Measurements from ENCODE around the gene ADAMTS18.
"Not testable (repeated sequence)": the region's sequence is repeated elsewhere in the genome, so short reads cannot be mapped to it uniquely, and the experiment has no call there.

ADAMTS18 gene, protein sequence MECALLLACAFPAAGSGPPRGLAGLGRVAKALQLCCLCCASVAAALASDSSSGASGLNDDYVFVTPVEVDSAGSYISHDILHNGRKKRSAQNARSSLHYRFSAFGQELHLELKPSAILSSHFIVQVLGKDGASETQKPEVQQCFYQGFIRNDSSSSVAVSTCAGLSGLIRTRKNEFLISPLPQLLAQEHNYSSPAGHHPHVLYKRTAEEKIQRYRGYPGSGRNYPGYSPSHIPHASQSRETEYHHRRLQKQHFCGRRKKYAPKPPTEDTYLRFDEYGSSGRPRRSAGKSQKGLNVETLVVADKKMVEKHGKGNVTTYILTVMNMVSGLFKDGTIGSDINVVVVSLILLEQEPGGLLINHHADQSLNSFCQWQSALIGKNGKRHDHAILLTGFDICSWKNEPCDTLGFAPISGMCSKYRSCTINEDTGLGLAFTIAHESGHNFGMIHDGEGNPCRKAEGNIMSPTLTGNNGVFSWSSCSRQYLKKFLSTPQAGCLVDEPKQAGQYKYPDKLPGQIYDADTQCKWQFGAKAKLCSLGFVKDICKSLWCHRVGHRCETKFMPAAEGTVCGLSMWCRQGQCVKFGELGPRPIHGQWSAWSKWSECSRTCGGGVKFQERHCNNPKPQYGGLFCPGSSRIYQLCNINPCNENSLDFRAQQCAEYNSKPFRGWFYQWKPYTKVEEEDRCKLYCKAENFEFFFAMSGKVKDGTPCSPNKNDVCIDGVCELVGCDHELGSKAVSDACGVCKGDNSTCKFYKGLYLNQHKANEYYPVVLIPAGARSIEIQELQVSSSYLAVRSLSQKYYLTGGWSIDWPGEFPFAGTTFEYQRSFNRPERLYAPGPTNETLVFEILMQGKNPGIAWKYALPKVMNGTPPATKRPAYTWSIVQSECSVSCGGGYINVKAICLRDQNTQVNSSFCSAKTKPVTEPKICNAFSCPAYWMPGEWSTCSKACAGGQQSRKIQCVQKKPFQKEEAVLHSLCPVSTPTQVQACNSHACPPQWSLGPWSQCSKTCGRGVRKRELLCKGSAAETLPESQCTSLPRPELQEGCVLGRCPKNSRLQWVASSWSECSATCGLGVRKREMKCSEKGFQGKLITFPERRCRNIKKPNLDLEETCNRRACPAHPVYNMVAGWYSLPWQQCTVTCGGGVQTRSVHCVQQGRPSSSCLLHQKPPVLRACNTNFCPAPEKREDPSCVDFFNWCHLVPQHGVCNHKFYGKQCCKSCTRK (N-terminal part only)

DNA sequence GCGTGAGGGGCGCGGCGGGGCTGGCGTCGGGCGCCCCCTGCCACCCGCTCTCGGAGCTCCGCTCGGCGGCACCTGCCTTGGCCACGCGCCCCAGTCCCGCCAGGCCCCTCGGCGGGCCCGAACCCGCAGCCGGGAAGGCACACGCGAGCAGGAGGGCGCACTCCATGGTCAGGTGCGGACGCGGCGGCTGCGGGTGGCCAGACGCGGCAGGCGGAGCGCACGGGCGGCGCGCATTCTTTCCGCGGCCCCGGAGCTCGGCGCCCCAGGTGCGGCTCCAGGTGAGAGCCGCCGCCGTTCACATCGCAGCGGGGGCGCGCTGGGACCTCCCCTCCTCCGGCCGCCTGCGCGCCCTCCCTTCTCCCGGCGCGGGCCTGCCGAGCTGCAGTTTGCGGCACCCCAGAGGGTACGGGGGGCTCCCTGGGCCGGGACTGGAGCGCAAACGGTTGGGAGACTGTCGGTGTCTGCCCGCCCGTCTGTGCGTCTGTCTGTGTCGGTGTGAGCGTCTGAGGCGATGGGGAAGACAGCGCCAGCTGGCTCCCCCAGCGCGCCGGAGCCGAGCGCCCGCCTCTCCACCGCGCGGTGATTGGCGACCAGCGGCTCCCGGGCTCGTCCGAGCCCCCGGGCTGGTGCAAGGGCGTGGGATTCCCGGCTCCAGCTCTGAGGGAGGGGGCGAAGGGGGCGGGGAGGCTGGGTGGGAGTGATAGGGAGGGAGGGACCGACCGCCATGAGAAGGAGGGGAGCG is at the start of gene ADAMTS18:
ADAMTS18 (minus strand) TSS at position 505 of the 742 bp plus-strand sequence; CDS start at position 166, 339 bp downstream.
- DNase-seq (ENCODE audit: low read depth in 4 of 4, low spot score in 1 of 4) = no peak

DNA sequence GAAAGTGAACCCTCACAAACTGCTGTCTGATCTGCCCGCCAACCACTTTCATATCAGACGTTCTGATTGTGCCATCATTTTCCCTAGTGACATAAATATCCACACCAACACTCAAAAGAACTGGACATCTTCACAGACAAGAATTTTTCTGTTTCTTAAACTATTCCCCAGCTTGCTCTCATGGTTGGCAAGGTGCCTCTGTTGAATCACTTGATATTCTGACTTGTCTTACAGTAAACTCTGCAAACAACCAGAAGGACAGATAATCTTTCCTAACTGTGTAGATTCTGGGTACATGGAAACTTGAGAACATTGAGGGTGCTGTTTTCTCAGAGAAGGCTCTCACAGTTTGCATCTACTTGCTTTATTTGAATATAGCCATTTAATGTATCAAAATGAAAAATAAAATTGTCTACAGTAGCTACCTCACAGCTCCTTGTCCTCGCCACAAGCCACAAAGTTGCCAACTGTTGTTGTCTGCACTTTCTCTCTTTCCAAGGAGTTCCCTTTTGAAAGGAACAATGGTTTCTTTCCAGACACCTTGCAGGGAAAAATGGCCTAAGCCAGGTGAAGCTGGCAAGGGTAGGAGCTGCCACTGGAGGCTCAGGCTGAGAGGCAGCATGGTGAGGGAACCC is 46.0 kb upstream of the ADAMTS18 start:
- no peak for DNase-seq (ENCODE audit: low read depth in 4 of 4, low spot score in 1 of 4)

DNA sequence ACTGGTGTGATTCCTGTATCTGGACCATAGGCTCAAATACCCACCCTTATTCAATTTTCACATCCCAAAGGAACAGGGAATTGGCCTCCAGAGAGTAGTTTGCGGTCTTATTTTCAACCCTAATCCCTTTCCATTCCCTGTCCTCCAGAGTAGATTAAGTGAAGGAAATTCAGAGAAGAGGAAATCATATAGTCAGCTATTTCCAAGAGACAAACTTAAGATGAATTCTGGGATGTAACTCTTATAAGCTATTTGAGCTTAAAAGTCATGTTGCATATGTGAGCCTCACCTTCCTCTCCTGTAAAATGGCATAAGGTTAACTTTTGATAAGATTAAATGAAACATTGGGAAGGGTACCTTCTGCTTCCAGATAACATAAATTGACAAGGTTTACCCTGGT is 37.4 kb upstream of the ADAMTS18 start:
- DNase-seq (ENCODE audit: low read depth in 4 of 4, low spot score in 1 of 4) = no peak

DNA sequence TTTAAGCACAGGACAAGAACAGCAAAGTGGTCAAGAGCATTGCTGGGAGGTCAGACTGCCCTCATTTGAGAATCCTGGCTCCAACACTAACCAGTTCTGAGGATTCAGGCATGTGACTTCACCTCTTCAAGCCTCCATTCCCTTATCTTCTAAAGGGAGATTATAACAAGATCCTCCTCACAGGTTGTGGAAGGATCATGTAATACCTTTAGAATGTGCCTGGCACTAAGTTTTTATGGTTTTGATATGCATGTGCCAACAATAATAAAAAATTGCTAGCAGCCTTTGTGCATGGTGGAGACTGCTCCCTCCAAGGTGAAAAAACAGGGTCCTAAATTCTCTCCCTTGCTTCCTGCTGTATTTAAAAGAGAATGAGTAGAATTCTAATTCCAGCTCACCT is 36.0 kb upstream of the ADAMTS18 start:
- no peak for DNase-seq (ENCODE audit: low read depth in 4 of 4, low spot score in 1 of 4)

DNA sequence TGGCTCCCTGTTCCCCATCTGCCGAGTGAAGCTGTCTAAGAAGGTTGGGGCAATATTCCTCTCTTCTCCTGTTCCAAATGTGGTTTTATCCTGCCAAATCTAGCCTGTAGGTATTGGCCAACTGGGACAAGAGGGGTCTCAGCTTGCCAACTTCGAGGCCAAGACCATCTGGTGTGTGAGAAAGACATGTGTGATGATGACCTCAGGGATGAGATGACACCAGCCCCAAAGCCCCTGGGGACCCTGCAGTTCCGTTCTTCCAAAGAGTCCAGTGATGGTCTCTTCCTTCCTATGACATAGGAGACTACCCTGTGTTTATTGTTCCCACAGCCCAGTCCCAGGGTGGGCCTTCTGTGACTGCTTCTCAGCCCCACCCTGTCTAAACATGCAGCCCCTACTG is 34.8 kb upstream of the ADAMTS18 start:
- no peak for DNase-seq (ENCODE audit: low read depth in 4 of 4, low spot score in 1 of 4)

DNA sequence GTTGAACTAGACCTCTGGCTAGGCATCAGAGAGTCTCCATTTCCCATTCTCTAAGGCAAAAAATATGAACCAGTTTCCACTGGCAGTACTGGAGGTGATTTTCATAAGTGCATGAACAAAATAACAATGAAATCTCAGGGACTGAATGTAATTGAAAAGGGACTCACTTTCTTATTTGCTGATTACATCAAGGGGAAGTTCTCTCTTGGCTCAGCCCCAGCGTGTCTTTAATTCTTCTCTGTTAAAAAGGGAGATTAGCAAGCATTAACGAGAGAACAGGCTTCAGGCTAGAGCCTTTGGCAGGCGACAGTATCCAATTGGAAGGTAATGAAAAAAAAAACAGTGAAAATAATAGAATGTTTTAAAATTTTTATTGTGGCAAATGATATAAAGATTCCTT is 34.0 kb upstream of the ADAMTS18 start:
- DNase-seq (ENCODE audit: low read depth in 4 of 4, low spot score in 1 of 4) = no peak

DNA sequence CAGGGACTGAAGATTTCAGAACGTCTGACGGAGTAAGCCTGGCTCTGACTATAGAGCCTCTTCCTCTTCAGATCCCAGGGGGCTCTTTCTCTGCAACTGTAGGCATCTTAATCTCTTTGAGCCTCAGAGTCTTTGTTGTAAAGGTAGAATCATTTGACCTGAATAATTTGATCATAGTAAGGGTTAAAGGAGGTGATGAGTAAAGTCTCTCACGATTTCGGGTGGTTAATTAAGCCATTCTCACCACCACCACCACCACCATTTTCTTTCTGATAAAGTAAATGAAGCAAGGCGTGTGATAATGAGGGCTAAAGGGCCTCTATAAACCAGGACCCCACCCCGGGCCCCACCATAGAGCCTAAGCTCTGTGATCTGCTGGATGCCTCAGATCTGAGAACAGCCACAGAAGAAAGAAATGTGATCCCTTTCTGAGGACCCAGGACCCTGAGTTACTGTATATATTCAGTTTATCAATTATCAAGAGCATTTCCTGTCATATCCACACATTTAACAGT is 33.0 kb upstream of the ADAMTS18 start:
- DNase-seq (ENCODE audit: low read depth in 4 of 4, low spot score in 1 of 4) = no peak

DNA sequence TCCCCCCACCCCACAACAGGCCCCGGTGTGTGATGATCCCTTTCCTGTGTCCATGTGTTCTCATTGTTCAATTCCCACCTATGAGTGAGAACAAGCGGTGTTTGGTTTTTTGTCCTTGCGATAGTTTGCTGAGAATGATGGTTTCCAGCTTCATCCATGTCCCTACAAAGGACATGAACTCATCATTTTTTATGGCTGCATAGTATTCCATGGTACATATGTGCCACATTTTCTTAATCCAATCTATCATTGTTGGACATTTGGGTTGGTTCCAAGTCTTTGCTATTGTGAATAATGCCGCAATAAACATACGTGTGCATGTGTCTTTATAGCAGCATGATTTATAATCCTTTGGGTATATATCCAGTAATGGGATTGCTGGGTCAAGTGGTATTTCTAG is 28.8 kb upstream of the ADAMTS18 start:
- not testable (repeated sequence) for DNase-seq (ENCODE audit: low read depth in 4 of 4, low spot score in 1 of 4)

DNA sequence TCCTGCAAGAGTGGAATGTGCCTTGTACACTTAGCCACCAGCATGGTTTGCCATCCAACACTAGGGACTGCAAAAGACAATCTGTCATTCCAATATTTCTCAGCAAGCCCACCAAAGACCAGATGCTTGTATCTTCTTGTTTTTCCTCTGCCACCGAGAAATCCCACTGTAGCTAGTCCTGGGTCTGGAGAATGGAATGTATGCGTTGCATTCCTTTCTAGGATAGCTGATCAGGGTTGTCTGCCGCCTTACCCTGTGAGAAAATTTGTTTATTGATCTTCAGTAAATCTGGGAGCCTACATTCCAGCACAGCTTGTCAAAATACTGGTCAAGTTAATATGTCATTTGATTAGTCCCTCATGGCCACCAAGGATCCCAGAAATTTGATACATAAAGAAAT is 28.1 kb upstream of the ADAMTS18 start:
- no peak for DNase-seq (ENCODE audit: low read depth in 4 of 4, low spot score in 1 of 4)

DNA sequence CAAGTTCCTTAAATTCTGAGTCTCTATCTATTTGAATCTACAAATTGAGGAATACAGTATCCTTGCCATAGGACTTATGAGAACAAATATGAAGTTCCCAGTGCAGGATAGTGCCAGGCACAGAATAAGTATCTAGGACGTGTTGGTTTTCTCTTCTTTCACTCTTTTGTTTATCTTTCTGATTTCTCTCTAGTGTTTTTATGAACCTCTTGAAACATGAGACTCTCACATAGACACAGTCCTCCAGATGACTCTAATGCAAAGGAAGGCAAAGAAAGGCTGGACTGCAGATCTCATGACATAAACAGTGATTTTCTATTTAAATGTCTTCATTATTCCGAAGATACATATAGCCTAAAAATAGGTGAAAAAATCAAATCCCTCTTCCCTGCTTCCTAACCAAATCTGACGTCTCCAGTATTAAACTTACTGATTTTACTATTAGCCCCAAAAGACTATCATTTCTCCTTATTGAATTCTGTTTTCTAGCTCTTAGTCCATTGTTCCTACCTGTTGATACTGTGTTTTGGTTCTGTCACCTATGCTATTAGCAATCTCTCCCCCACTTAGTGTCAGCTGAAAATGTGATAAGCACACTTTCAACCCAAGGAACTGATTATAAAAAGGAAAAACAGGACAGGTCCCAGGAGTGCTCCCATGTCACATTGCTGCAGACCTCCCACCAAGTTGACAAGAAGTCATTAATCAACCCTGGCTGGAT is 24.9 kb upstream of the ADAMTS18 start:
- DNase-seq (ENCODE audit: low read depth in 4 of 4, low spot score in 1 of 4) = no peak

DNA sequence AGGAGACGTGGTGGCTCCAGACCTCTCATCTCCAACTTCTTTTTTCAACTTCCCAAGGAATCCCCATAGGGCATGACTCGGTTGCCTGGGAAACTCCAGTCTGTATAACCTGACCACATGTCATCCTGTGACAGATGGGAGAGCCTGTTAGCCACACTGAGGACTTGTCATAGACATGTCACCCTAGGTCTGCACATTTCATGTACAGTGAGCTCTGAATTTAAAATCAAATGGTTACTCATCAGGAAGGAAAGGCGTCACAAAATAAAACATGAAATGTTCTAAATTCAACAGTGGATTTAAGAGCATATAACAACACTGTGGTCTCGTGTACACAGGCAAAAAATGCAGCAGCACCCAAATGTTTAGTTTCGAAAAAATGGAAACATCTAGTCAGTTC is 22.2 kb upstream of the ADAMTS18 start:
- DNase-seq (ENCODE audit: low read depth in 4 of 4, low spot score in 1 of 4) = no peak

DNA sequence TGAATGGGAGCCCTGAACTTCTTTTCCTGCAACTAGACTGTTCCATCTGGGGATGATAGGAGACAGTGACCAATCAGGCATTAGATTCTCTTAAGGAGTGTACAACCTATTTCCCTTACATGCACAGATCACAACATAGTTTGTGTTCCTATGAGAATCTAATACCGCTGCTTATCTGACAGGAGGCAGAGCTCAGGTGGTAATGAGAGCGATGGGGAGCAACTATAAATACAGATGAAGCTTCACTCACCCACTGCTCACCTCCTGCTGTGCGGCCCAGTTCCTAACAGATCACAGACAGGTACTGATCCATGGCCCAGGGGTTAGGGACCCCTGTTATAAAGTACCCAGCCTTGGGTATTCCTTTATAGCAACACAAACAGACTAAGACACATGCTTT is 17.4 kb upstream of the ADAMTS18 start:
- DNase-seq (ENCODE audit: low read depth in 4 of 4, low spot score in 1 of 4) = no peak

DNA sequence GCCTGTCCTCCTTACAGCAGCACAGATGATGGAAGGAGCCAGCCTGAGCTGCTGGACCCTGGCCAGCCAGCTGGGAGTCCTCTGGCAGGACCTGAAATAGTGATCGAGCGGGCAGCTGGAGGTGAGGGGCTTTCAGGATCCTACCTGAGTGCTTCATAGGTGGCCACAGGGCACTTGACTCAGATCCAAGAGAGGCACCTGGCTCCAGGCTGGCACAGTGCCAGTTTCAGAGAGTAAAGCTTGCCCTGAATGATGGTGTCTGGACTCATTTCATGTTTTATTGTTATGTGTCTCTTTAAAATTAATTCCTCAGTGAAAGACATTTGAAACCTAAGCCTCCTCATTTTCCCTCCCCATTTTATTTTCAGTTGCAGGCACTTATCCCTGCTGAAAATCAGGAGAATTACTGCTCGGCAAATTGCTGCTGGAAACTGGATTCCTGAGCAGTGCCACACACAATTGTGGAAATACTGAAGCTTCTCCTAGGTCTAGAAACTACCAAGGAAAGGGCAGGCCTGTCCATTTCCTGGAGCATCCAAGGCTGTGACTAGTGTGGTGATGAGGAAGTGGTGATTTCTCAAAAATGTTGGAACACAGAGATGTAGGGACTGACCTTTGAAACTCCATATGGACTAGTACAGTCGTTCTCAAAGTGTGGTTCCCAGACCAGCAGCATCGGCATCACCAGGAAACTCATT is 16.1 kb upstream of the ADAMTS18 start:
- DNase-seq (ENCODE audit: low read depth in 4 of 4, low spot score in 1 of 4) = no peak

DNA sequence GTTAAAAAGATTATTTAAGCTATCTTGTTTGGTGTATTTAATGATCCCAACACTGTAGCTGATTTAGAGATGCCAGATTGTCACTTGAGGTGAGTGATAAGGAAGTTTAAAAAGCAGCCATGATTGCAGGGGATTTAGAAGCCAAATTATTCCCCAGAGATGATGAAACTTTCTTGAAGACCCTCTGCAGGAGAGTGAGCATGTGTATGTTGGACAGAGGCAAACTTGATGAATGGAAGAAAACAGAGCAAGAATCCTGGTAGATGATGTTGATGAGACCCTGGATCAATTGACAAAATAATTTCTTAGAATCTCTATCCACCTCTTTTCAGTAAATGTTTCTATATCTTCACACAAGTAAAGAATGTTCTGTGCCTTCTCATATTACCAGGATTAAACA is 14.4 kb upstream of the ADAMTS18 start:
- no peak for DNase-seq (ENCODE audit: low read depth in 4 of 4, low spot score in 1 of 4)

DNA sequence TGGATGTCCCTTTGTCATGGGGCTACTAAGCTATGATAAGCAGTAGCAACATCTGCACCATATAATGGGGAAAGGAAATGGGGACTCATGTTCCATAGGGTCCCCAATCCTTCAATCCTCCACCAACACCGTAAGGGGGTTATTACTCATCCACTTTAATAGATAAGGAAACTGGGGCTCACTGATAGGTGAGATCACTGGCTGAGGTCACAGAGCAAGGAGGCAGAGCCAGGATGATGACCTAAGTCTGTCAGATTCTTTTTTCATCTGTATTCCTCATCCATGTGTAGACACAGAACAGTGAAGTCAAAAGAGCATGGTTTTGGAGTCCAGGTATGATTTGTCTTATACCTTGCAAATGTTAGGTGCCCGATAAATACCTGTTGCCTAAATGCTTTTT is 10.5 kb upstream of the ADAMTS18 start:
- no peak for DNase-seq (ENCODE audit: low read depth in 4 of 4, low spot score in 1 of 4)

DNA sequence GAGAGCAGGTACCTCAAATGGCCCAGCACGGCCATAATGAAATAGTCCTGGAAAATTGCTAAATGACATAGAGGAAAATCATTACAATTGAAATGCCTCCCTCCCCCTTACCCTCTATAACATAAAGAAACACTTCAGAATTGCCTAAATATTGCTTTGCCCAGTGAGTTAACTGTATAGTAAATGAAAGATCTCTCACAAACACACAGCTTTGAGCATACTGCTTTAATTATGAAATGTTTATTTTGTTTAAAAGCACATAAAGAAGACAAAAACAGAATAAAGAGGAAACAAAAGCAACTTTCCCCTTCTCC is 9.3 kb upstream of the ADAMTS18 start:
- DNase-seq (ENCODE audit: low read depth in 4 of 4, low spot score in 1 of 4) = no peak

DNA sequence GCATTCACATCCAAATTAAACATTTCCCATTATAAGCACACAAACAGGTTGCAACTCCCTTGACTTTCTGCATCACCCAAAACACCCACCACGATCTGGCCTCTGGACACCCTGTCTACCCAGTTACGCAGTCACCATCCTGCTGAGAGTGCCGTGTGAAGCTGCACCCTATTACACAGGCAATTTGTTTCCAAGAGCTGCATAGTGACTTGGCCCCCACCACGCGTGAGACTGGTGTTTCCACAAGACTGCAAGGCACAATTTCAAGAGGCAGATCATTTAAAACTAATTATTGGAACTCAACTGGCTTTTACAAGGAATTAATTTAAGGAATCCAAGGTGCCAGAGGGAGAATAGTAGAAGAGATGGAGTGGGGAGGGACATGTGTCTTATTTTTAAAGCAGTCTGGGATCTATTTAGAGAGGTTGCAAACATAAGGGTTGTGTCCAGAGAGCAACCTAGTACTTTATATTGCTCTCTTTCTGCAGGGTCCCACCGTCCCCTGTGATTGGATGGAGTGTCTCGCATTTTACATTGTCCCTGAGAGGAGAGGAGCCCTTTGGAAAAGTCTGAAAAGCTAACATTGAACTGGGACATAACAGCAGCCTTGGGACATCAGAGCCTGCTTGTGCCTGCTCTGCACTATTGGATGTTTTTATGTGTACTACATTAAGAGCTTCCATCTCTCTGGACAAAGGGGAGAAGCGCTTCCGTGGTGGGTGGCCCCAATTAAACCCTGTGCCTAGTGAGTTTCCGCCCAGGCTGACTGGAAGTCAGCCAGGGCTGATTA is 8.7 kb upstream of the ADAMTS18 start:
- no peak for DNase-seq (ENCODE audit: low read depth in 4 of 4, low spot score in 1 of 4)

DNA sequence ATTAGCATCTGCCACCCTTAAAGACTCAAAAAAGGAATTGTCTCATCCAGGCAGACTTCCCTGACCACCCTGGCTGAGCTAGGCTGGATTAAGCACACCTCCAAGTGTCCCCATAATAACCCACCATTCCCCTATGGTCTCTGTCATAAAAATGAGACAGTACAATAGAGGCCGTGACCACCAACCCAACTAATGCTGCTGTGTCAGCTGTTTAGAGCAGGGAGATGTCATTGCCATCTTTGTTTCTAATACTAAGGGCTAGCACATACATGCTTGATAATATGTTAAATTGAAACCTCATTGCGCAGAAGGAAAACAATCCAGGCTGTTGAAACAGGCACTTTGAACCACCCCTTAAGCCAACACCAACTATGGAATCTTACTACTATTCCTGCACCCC is 7.2 kb upstream of the ADAMTS18 start:
- DNase-seq (ENCODE audit: low read depth in 4 of 4, low spot score in 1 of 4) = no peak

All from stimulated activated CD4-positive, alpha-beta T cell treated with anti-CD3 and anti-CD28 coated beads, Interleukin-1b, Interleukin-23, amount 100 ng/mL, for 24 hours (primary cell).